Bronchial epithelial cell (primary cell): Measurements from ENCODE around the gene KRTAP4-4. TPM values are rescaled to one million over a fixed set of nuclear protein-coding genes. Genes with fewer than 3 reads are reported as not detected.
"Not testable (repeated sequence)": the region's sequence is repeated elsewhere in the genome, so short reads cannot be mapped to it uniquely, and the experiment has no call there.

ENCODE experiments used
- DNase-seq: peaks from one replicate; pipeline ENCODE4 v3.0.0-alpha.2; 2010; ENCODE audit warnings: low read depth
- FAIRE-seq: peaks from 2 replicates; lab custom pipeline; 2011; peaks lifted over from hg19 to GRCh38; lab: Jason Lieb, UNC
- H3K27me3 ChIP-seq: 2 replicates; pipeline ENCODE4 v1.5.1; 2011; ENCODE audit warnings: low read length; ENCODE audit not compliant: control insufficient read depth, insufficient read depth
- H3K36me3 ChIP-seq: 2 replicates; pipeline ENCODE4 v1.5.1; 2011; ENCODE audit warnings: low read length; ENCODE audit not compliant: control insufficient read depth, insufficient read depth
- H3K4me3 ChIP-seq: 2 replicates; pipeline ENCODE4 v1.5.1; 2011; ENCODE audit warnings: mild to moderate bottlenecking, low read depth, low read length, control low read depth
- CTCF ChIP-seq: IDR thresholded peaks from 2 replicates; pipeline ENCODE4 v1.5.1; 2011; ENCODE audit warnings: mild to moderate bottlenecking, moderate library complexity, low read length, control low read depth, inconsistent platforms; ENCODE audit not compliant: insufficient read depth, severe bottlenecking
- total RNA-seq: library from RNA; depleted of rRNA; stranded (reverse); fragments of >200 nt; gene quantifications from 2 replicates; pipeline ENCODE4 v1.2.1, GENCODE V29; 2014

KRTAP4-4 gene
- total RNA-seq, 1 donor from 2014 or later = not detected

GRCh38 chr17:41176744-41177387 lies 16.3 kb upstream of the KRTAP4-4 start:
- DNase-seq (no peak), FAIRE-seq (no peak)
- H3K27me3 ChIP-seq = no peaks in the 10 kb centered on the region
- H3K36me3 ChIP-seq = no peaks in the 10 kb centered on the region
- H3K4me3 ChIP-seq = no peak overlapping the region
- no peak for TF ChIP-seq CTCF

DNA sequence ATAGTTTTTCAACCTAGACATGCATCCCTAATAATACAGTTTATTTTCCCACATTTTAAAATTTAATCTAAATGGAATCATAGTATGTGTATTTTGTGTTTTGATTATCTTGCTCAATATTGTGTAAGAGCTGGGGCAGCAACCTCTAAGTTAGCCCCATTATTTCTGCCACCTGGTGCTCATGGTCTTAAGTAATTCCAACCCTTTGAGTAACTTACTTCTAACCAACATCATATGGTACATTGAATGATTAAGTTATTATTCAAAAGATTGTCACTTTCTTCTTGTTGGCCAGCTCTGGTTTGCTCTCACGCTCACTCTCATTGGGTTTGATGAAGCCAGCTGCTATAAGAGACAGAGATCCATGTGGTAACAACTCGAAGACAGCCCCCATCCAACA lies 11.3 kb upstream of the KRTAP4-4 start:
- H3K4me3 ChIP-seq = no peak overlapping the region
- no peak for DNase-seq
- no peak for FAIRE-seq
- TF ChIP-seq CTCF = no peak
- no peaks in the 10 kb centered on the region for H3K27me3 ChIP-seq
- H3K36me3 ChIP-seq = no peaks in the 10 kb centered on the region

- no peak for TF ChIP-seq CTCF
- Histone ChIP-seq H3K27me3 (no peaks in the 10 kb centered on the region), H3K4me3 (no peak within 1 kb of the TSS), H3K36me3 (no peaks in the 10 kb centered on the region)
- no peak for DNase-seq
- FAIRE-seq = no peak
Observed at GRCh38 chr17:41168121-41168520, 7.6 kb upstream of the KRTAP4-4 start, which contains the start of gene KRTAP4-3. Gene KRTAP4-3 (minus strand): TSS chr17:41168221. CDS start chr17:41168172, 49 bp downstream.

- Histone ChIP-seq H3K36me3 (no peaks in the 10 kb centered on the region), H3K27me3 (no peaks in the 10 kb centered on the region), H3K4me3 (no peak overlapping the region)
- no peak for TF ChIP-seq CTCF
- FAIRE-seq (no peak), DNase-seq (no peak)
Observed at GRCh38 chr17:41167561-41167960, 7.0 kb upstream of the KRTAP4-4 start.

GRCh38 chr17:41163828-41164227 lies 3.3 kb upstream of the KRTAP4-4 start:
- Histone ChIP-seq H3K27me3 (no peaks in the 10 kb centered on the region), H3K36me3 (no peaks in the 10 kb centered on the region), H3K4me3 (no peak overlapping the region)
- DNase-seq = peak; percentile 54
- TF ChIP-seq CTCF = no peak
- FAIRE-seq = no peak

GRCh38 chr17:41160190-41160589 lies 358 bp downstream of the KRTAP4-4 start:
- H3K27me3 ChIP-seq, FAIRE-seq, H3K36me3 ChIP-seq, DNase-seq, H3K4me3 ChIP-seq: not testable (repeated sequence)
